ENCODE measurements around the gene IDH1. TPM values are rescaled to one million over a fixed set of nuclear protein-coding genes. Genes with fewer than 3 reads are reported as not detected.

IDH1 gene
- total RNA-seq, 2 experiments from 2014 or later, result 36.2 to 57.2 TPM

DNA sequence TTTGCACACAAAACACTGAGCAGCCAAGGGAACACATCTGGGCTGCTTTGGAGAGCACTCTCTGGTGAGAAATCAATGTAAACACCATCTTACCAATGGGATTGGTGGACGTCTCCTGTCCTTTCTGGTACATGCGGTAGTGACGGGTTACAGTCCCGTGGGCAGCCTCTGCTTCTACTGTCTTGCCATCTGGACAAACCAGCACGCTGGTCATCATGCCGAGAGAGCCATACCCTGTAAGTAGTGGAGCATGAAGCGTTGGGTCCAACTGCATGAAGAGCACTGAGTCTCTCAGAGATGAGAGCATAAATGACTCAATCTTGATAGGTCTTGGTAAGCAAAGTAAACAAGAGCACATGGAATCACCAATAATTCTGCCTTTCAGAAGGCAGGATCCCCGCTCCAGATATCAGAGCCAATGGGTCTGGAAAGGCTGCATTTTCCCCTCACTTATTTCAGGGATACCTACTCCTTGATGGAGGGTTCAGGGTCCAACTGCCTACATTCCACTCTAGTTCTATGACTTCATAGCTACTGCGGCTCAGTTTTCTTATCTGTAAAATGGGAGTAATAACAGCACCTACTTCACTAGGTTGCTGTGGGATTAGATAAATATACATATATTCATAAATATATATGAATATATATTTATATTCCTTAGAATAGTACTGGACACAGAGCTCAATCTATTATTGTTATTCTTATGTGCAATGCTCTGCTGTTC lies 14.9 kb downstream of the IDH1 start:
- H3K27ac ChIP-seq (ENCODE audit: low read depth, low read length, poor library complexity, severe bottlenecking), result no peak overlapping the region
- no peaks in the 10 kb centered on the region for H3K9me2 ChIP-seq (ENCODE audit: insufficient read depth, low read length)
- no peaks in the 10 kb centered on the region for H3K79me2 ChIP-seq (ENCODE audit: insufficient read depth, low read depth, low read length)
- H3K4me2 ChIP-seq (ENCODE audit: low read length), result no peak overlapping the region
- DNase-seq (ENCODE audit: low spot score), result no peak
- no peak overlapping the region for H2AFZ ChIP-seq (ENCODE audit: low read length)
- TF ChIP-seq, protein P1, sequence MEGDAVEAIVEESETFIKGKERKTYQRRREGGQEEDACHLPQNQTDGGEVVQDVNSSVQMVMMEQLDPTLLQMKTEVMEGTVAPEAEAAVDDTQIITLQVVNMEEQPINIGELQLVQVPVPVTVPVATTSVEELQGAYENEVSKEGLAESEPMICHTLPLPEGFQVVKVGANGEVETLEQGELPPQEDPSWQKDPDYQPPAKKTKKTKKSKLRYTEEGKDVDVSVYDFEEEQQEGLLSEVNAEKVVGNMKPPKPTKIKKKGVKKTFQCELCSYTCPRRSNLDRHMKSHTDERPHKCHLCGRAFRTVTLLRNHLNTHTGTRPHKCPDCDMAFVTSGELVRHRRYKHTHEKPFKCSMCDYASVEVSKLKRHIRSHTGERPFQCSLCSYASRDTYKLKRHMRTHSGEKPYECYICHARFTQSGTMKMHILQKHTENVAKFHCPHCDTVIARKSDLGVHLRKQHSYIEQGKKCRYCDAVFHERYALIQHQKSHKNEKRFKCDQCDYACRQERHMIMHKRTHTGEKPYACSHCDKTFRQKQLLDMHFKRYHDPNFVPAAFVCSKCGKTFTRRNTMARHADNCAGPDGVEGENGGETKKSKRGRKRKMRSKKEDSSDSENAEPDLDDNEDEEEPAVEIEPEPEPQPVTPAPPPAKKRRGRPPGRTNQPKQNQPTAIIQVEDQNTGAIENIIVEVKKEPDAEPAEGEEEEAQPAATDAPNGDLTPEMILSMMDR (conservative IDR thresholded peaks at IDR 0.05; ENCODE audit: low read length), result no peak
- TF ChIP-seq EZH2phosphoT487 (IDR thresholded peaks at IDR 0.05; ENCODE audit: borderline replicate concordance, low read depth, low read length), result no peak
- no TSS peak for BruUV-seq (replicated peaks)
- H3K36me3 ChIP-seq (ENCODE audit: insufficient read depth, low read length), result peaks cover 94% of the 10 kb centered on the region
- H3K4me1 ChIP-seq (ENCODE audit: insufficient read depth, low read length, poor library complexity, severe bottlenecking), result no peaks in the 10 kb centered on the region
- POLR2A ChIA-PET, result interaction anchor here (0.6 to 2.4 kb wide), 3 partner anchors 11 to 68 kb away, joined by 3 to 6 read pairs (median 3); no protein-coding TSS in a partner anchor
- H4K20me1 ChIP-seq (ENCODE audit: insufficient read depth, low read length), result no peaks in the 10 kb centered on the region
- intact Hi-C loops (cut with micrococcal nuclease; ENCODE audit: unreplicated experiment), result no loop called here
- no peak overlapping the region for H3K4me3 ChIP-seq (ENCODE audit: low read depth, low read length, poor library complexity, severe bottlenecking)
- CTCF ChIA-PET (ENCODE audit: unreplicated experiment), result no interaction called here
- no peaks in the 10 kb centered on the region for H3K9me3 ChIP-seq (ENCODE audit: low read length)

DNA sequence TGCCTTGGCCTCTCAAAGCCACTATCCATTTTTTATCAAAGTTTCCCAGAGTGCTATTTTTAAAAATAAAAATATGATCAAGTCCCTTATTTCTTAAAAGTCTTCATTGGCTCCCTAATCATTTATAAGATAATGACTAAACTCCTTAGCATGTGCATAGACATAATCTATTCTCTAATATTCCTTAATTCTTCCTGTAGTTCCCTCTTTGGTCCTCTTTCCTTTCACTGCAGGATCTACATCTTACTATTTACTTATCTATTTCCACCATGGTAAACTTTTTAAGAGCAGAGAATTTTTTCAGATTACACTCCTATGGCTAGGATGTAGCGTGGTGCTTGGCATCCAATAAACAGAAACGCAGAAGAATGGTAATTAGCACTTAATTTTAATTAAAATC lies 19.0 kb downstream of the IDH1 start:
- Histone ChIP-seq H4K20me1 (ENCODE audit: insufficient read depth, low read length) (no peaks in the 10 kb centered on the region), H3K36me3 (ENCODE audit: insufficient read depth, low read length) (peaks cover 59% of the 10 kb centered on the region), H2AFZ (ENCODE audit: low read length) (no peak overlapping the region), H3K9me3 (ENCODE audit: low read length) (peaks cover 6% of the 10 kb centered on the region; the same call in 1 of the 2 replicates), H3K4me1 (ENCODE audit: insufficient read depth, low read length, poor library complexity, severe bottlenecking) (no peaks in the 10 kb centered on the region), H3K4me3 (ENCODE audit: low read depth, low read length, poor library complexity, severe bottlenecking) (no peak overlapping the region), H3K9me2 (ENCODE audit: insufficient read depth, low read length) (no peaks in the 10 kb centered on the region), H3K27ac (ENCODE audit: low read depth, low read length, poor library complexity, severe bottlenecking) (no peak overlapping the region), H3K79me2 (ENCODE audit: insufficient read depth, low read depth, low read length) (no peaks in the 10 kb centered on the region), H3K4me2 (ENCODE audit: low read length) (no peak overlapping the region)
- intact Hi-C loops (cut with micrococcal nuclease; ENCODE audit: unreplicated experiment), result no loop called here
- no peak for DNase-seq (ENCODE audit: low spot score)
- ChIA-PET CTCF (ENCODE audit: unreplicated experiment) (no interaction called here), POLR2A (no interaction called here)
- TF ChIP-seq EZH2phosphoT487 (IDR thresholded peaks at IDR 0.05; ENCODE audit: borderline replicate concordance, low read depth, low read length), result no peak
- TF ChIP-seq, protein P1 (conservative IDR thresholded peaks at IDR 0.05; ENCODE audit: low read length), result no peak
- no TSS peak for BruUV-seq (replicated peaks)

DNA sequence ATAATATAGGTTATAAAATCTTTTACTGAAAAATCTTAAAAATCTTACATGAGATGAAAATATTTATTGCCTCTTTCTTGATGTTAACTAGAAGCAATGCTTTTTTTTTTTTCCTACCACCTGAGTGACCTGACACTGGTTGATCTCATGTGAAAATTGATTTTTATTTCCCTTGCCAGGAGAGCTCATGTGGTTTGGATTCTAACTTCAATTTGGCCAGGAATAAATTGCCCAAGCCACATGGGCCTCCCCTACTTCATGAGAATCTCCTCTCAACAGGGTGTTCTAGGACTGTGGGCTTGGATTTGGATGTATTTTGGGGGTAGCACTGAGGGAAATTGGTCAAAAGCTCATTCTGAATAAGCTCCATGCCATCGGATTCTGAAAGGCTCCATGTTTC lies 20.1 kb downstream of the IDH1 start:
- peaks cover 6% of the 10 kb centered on the region; the same call in 1 of the 2 replicates for H3K9me3 ChIP-seq (ENCODE audit: low read length)
- TF ChIP-seq, protein P1 (conservative IDR thresholded peaks at IDR 0.05; ENCODE audit: low read length), result no peak
- no peak for TF ChIP-seq EZH2phosphoT487 (IDR thresholded peaks at IDR 0.05; ENCODE audit: borderline replicate concordance, low read depth, low read length)
- H4K20me1 ChIP-seq (ENCODE audit: insufficient read depth, low read length), result no peaks in the 10 kb centered on the region
- CTCF ChIA-PET (ENCODE audit: unreplicated experiment), result no interaction called here
- no peaks in the 10 kb centered on the region for H3K4me1 ChIP-seq (ENCODE audit: insufficient read depth, low read length, poor library complexity, severe bottlenecking)
- no peak overlapping the region for H3K27ac ChIP-seq (ENCODE audit: low read depth, low read length, poor library complexity, severe bottlenecking)
- H3K36me3 ChIP-seq (ENCODE audit: insufficient read depth, low read length), result peaks cover 49% of the 10 kb centered on the region
- no peak overlapping the region for H3K4me2 ChIP-seq (ENCODE audit: low read length)
- no peaks in the 10 kb centered on the region for H3K79me2 ChIP-seq (ENCODE audit: insufficient read depth, low read depth, low read length)
- H3K9me2 ChIP-seq (ENCODE audit: insufficient read depth, low read length), result no peaks in the 10 kb centered on the region
- BruUV-seq (replicated peaks), result no TSS peak
- no peak overlapping the region for H3K4me3 ChIP-seq (ENCODE audit: low read depth, low read length, poor library complexity, severe bottlenecking)
- DNase-seq (ENCODE audit: low spot score), result no peak
- POLR2A ChIA-PET, result interaction anchor here (0.6 kb wide), 1 partner anchor 115 kb away, joined by 3 read pairs; no protein-coding TSS in a partner anchor
- intact Hi-C loops (cut with micrococcal nuclease; ENCODE audit: unreplicated experiment), result no loop called here
- no peak overlapping the region for H2AFZ ChIP-seq (ENCODE audit: low read length)
